ENCODE data around the gene RAMACL.

RAMACL gene

DNA sequence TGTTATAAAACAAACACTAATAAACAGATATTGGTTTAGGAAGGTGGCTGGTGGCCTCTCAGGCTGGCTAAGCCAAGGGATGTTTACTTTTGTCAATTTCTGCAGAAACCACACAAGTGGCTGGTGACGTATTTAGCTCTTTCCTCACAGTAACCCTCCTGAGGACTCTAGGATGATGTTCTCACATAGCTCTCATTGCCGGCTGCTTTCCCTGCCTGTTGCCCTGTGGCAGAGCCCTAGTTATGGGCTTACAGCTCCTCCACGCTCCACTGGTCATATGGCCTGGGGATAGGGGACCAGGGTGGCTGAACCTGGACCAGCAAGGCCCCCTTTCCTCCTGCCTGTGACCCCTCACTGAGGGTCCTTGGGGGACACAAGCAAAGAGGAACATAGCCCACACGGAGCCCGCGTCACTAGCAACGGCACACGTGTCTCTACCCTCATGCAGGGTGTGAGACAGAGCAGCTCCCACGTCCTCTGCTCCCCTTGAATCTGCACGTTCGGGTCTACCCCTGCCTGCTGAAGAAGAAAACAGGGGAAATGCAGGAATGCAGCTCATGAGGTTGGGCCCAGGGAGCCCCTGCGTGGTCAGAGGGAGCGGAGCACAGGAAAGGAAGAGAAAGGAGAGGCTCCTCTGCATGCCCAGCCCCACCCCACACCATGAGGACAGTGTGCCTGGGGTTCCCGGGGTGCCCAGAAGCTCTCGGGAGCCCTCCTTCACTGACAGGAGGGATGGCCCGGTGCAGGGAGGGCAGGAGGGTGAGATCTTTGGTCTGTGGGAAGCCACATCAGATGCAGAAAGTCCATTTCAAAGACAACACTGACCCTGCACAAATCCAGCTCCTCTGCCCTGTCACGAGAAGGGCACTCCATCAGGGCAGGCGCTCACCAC lies 13.9 kb downstream of the RAMACL start:
- peak in 1 of 2 experiments; percentile 17 for DNase-seq

DNA sequence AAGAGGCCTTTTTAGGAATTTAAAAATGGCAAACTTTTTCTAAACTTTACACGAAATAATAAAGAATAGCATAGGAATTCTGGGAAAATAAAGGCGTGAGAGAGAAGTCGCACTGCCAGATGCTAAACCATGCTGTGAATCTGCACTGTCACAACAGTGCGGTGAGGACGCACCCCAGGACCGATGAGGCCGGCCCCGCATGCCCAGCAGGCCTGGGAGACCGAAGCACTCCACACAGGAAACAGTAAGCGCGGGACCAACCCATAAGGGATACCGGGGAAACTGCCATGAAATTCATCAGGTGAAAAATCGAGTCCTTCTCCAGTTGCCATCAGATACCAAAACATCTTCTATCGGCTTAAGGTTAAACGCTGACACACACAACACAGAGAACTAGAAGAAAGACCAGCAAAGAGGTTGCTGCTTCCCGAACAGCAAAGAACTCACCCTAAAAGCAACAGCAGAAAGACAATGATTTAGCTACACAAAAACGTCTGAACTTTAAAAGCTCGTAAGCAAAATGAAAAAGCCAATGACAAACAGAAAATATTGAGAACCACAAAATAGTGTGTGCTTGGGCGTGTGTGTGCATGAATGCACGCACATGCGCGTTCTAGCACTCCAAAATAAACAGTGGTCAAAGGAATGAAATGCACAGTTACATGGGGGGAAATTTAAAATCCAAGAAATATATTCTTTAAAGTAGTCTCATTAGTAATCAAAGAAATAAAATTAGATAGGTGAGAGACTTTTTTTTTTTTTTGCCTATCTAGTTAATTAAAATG lies 15.4 kb downstream of the RAMACL start:
- no peak for DNase-seq

DNA sequence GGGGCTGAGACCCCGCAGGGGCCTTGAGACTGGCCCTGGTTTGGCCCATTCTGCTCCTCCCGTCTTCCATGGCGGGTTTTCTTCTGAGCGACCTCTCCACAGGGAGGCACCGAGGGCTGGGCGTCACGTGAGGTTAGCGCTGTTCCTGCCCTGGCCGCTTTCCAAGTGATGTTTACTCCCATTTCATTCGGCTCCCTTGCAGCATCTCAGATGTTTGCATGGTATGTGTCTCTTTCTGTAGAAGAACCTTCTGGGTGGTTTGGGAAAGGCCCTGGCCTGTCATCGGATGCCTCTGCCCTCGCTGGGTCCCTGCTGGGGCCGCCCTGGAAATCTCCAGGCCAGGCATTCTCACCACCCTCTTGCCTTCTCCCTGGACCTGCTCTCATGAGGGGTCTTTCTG lies 17.3 kb downstream of the RAMACL start:
- DNase-seq = no peak

DNA sequence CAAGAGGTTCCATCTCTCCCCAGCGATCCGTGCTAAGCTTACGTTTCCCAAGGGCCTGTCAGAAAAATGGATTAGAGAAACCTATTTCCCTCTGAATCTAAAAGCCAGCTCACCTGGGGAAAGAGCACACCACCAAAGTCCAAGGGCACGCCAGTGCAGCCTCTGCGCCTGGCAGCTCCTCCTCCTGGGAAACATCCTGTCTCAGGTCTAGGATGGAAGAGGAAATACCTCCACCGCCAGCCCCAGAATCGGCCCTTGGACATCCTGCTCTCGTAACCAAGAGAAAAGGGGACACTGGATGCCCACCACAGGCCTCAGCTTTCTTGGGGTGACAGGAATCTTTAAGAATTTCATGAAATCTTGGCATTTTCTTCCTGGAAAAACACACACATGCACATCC lies 18.7 kb downstream of the RAMACL start:
- no peak for DNase-seq

DNA sequence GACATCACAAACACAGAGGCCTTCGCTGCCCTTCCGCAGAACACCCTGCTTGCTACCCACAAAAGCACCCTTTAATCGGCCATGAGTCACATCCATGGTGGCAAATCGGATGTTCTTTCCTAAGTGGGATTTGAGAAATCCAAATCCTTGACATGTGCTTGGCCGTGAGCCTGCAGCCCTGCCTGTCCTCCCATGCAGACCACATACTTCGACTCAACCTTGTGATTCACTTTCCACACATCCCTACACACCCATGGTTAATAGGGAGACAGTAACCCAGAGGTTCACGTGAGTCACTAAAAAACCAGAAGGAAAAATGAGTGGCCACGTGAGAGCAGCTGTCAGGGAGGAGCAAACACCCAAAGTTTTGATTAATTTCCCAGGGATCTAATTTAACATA lies 19.4 kb downstream of the RAMACL start:
- DNase-seq = no peak

DNA sequence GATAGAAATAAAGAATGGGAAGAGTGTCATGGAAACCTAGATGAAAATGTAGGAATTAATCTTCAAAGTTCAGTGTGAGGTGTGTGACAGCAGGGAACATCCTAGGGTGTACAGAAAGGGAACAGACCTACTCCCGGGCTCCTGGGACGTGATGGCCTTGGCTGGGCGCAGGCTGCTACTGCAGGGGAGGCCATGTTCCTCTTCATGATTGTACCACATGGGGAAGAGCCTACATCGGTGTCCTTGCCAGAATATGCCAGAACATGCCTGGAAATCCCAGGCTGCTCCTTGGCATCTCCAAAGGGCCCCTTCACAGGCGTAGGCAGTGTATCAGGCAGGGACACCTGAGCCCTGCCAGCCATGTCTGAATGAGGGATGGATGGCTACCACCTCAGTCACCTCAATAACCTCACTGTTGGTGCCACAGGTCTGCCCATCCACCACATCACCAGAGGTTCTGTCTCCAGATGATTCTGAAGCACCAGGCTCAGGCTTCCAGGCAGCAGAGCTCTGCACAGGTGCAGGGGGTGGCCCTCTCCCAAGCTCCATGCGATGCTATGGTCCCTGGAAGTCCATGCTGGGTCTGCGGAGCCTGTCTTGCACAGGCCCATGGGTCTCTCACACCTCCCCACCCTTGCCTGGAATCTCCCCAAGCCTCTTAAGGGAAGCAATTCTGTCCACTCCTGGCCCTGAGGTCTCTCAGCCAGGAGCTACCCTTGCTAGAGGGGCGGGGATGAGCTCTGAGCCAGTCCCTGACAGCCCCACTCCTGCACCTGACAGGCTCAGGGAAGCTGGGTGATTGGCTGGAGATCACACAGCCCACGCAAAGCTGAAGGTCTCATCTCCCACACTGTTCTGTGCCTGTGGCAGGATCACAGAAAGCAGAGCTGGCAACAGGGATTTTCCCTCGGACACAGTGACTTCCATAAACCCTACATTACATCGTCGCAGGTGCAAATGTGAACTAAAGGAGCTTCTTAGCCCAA lies 20.2 kb downstream of the RAMACL start:
- DNase-seq = no peak

DNA sequence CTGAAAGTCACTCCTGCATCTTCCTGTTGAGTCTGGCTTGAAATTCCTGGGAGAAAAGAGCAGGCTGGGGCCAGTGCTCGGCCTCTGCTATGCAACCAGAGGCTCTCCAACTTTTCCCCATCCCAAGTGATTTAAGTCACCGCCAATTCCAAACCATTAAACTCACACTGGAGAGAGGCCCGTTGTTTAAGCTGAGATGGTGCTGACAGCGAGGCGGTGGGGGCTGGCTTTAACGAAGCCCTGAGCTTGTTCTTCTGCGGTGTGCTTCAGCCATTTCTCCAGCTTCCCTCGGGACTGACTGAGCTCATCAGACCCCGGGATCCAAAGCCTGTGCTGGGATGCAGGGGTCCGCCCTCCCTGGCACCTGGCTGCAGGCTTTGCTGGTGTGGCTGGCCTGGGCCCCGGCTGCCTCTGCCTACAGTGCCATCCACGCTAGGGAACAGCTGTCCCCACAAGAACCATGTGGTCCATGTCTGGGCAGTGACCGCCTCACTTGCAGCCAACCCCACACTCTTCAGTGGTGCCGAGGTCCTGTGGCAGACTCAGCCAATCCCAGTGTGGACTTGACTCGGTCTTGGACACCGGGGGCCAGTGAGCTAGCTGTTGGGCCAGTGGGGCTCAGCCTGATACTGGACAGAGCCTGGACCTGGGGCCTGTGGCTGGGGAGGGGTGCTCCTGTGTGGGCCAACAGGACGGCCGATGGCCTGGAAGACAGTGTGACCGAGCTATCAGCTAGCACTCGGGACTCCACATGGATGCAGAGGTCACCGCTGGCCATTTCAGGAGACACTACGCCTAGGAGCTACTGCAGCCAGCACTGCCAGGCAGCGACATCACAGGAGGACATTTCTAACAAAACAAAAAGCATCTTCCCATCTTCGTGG lies 21.2 kb downstream of the RAMACL start:
- DNase-seq = no peak

DNA sequence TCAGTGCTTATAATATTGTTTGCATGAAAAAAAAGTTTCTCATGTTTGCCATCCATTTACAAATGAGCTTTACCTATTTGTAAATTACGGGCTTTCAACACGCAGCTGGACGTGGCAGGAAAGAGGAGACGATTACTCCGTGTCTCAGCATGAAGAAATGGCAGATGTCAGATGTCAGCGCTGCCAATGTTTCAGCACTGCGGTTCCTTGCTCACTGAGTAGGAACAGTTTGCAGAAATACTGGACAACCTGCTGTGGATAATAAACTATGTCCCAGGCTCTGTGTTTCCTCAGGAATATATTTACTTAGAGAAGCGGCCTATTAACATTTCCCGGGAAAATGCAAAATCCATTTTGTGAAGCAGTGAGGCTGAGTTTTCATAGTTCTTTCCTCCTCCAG lies 22.7 kb downstream of the RAMACL start:
- DNase-seq = no peak

DNA sequence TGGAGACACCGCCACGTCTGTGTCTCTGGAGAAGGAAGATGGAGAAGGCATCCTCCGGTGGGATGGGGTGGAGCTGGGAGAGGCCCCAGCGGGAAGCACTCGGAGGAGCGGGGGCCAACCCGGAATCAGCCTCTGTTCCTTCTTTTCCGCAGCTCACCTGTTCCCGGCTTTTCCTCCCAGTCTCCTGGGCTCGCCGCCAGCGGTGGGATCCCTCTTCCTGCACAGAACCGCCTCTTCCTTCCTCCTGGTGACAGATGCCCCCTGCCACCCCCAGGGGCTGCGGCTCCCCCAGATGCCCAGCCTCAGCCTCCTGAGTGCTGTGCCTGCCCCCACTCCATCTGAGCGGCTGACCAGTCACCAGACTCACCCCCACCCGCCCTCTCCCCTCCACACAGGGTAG lies 23.3 kb downstream of the RAMACL start:
- no peak for DNase-seq

DNA sequence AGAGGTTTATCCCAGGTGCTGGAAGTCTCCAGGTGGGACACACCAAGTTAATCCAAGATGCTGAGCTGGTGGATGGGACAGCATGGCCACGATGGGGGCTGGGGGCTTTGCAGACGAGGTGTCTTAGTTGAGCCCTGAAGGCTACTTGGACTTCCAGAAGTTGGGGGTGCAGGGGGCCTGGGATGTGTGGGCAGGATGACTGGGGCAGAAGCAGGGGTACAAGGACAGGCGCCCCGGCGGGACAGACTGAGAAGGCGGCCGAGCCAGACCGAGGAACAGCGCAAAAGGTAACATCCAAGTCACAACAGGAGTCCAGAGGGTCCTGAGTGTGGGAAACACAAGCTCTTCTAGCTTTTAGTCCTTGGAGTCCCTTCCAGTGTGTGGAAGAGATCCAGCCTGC lies 23.8 kb downstream of the RAMACL start:
- no peak for DNase-seq

DNA sequence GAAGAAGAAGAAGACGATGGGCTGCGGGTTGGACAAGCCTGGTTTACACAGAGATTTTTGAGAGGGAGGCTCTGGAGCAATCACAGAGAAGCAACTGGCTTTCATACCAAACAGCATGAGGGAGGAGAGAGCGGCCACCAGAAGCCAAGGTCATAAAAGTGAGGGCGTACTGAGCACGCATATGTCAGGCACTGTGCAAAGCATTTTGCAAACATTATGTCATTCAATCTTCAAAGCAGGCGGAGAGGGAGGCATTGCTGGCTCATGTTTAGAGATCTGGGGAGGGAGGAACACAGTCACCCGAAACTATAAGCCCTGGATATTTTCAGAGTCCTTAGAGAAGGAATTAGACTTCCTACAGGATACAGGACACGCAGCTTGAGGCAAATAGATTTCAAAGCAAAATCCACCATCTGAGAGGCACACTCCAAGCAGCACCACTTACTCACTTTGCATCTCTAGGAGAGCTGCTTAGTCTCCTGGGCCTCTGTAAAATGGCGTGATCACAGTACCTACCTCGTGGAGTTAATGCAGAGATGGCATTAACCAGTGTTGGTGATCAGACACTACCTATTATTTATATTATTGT lies 24.6 kb downstream of the RAMACL start:
- no peak for DNase-seq

DNA sequence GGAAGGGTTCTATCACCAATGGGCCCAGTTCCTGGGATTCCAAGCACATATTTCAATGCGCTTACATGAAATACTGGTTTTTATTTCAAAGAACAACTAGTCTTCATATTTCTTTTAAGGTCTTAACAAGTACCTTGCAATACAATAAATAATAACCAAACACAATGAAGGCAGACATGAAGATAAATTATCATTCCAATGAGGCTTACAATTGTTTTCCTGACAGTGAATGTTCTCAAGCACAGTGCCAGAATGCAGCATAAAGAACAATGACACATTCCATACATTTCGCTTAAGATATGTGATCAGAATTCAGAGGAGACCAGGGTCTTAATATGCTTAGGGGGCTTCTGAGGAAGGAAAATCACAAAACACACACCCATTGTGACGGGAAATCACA lies 26.3 kb downstream of the RAMACL start:
- no peak for DNase-seq

DNA sequence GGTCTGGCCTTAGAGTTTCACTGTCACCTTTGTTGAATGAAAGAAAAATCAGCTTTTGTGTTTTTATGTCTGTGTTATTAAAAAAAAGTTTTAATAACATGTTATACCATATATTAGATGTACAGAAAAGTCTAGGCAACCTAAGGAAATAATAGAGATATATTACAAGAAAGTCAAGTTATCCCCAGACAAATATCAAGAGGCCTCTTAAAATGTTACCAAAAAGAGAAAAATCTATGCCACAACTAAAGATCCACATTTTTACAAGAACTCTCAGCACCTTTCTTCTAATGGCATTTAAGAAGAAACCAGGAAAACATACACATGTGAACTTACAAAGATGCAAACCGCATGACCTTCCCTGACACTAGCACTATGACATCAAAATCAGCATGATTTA lies 26.8 kb downstream of the RAMACL start:
- no peak for DNase-seq

DNA sequence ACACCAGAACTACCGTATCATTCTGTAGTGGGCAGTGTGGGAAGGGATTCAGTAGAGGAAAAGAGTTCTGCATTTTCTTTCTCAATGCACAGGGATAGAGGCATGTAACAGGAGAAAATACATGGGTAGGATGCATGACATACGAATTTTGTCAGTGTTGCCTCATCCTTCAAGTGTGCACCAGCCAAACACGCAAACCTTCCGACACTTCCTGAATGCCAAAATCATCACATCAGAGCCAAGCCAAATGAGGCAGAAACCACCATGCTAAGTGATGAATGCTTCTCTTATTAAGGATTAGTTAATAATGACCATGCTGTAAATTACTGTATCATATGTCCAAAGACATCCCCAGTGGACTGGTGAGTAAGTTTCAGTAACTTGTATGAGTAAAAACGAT lies 27.3 kb downstream of the RAMACL start:
- DNase-seq = no peak

DNA sequence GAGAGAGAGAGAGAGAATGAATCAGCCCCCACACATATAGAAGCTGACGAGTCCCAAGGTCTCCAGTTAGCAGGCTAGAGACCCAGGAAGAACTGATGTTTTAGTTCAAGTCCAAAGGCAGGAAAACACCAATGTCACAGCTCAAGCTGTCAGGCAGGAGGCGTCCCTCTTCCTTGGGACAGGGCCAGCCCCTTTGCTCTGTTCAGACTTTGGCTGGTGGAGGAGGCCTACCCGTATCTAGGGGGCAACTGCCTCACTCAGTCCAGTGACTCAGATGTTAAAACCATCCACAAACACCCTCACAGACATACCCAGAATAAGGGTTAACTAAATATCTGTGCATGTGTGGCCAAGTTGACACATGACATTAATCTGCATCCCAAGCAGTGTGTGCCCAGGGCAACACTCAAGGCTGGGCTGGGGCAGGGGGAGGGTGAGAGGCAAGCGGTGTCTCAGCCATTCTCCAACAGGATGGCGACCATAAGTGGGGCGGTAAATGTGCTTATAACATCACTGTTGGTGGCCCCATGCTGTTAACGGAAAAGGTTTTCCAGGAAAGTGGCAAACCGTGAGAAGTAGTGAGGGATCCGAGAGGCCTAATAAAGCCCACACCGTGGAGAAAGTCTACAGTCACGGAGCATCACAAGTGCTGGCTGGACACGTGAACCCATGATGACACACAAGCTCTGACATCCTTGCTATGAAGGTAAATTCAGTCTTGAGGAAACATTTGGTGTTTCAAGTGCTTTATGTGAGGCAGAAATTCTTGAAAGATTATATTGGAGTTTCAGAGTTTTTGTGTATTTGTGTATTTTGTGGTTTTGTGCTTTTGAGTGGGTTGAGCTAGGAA lies 28.1 kb downstream of the RAMACL start:
- DNase-seq = no peak

DNA sequence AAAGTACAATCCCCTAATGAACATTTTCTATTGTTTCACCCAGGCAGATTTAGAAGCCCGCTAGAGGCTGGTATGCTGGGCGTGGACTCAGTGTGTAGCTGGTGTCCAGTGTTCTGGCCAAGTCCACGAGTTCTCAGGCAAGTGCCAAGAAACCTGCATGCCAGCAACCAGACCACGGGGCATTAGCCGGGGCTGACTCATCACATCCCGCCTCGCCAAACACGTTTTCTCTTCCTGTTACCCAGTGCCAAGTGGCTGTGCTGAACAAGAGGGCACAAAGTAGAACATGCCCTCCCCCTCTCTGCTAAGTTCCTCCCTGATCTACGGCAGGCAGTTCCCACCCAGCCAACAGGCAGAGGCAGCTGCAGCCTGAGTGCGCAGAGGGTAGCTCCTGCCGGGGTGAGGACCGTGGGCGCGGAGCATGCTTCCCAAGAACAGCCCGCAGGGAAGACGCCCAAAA lies 29.6 kb downstream of the RAMACL start:
- no peak for DNase-seq

DNA sequence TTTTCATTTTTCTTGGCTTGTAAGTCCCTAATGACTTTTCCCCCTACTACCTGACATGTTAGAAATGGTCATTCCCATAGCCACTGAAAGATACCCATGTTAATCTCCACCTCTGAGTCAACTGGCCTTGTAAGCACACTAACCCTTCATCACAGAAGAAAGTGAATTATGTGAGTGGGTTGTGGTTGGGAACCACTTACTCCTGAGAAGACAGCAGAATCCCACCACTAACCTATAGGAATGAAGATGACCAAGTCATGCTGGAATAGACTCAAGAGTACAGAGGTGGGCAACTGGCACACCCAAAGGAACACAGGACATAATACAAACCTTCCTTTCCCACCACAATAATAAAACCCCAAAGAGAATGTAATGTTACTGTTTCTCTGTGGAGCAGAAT lies 30.1 kb downstream of the RAMACL start:
- no peak for DNase-seq

DNA sequence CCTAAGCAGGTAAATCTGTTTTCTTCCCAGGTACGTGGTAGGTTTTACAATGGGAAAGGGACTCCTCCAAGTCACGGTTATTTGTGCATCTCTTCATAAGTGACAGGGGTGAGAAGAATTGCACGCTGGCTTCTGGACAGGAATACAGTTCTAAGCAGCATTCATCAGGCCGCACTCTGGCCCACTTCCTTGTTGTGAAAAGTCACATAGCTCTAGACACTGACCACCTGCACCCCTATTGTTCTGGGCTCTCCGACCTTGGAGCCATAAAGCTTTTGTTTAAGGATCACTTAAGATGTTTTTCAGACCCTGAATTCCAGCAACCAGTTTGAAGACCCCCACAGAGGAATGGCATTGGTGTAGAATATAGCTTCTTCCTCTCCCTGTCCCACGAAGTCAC lies 31.4 kb downstream of the RAMACL start:
- DNase-seq = no peak

DNA sequence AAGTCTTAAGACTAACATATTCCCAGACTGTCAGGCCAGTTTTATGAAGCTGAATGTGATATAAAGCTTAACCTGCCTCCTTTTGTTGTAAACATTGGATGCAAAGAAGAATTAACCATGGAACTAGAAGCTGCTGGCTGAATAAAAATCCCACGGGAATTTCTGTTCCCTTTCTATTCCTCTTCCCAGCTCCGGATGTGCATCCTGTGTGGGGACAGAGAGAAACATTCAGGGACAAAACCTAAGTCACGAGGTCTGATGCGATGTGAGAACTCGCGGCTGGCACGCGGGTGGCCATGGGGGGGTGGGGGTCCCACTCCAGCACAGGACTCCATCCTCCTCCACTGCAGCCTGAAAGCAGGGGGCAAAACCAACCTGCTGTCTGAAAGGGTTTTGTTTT lies 32.2 kb downstream of the RAMACL start:
- DNase-seq = no peak

DNA sequence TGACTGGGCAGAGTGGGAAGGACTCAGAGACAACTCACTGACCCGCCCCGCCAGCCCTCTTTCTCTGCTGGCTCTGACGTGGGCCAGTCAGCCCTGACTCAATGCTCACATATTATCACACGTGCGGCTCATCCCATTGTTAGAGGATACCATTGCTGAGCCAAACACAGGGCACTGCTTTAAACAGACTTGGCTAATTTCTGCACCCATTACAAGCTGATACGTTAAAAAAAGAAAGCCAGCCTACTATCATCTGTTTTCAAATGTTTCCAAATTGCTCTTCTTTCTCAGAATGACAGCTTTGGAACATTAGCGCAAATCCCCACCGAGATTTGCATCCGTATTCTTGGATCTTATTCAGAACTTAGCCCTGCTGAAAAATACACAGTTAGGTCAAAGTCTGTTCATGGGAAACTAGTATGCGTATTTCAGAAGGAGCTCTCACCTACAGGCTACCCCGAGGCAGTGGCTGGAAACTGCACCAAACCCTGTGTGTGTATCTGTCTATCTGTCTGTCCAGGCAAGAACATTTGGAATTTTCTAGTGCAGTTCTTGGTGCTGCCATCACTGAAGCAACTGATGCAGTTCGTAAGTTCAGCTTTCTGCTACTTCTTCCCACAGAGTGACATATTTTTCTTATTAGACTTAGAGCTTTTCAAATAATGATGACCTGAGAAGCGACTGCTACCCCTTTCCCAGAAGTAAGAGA lies 32.8 kb downstream of the RAMACL start:
- no peak for DNase-seq

Measured in NCI-H187 (cell line).